GM13976 (cell line): ENCODE results near the gene RETSAT.
"Not testable (repeated sequence)": the region's sequence is repeated elsewhere in the genome, so short reads cannot be mapped to it uniquely, and the experiment has no call there.

Source experiments
- DNase-seq: peaks from one replicate; pipeline ENCODE4 v3.0.0; 2012; ENCODE audit warnings: low spot score
- in situ Hi-C: fragments of 300-500 bp; cut with MboI; formaldehyde crosslinking; loops from one replicate; pipeline ENCODE4 v1.12.0; 2022; ENCODE audit warnings: low sequenced_read_pairs, mixed read lengths, inconsistent platforms; ENCODE audit not compliant: unreplicated experiment
- TF ChIP-seq, protein P1 (sequence below): IDR thresholded peaks from 2 replicates; pipeline ENCODE4 v1.5.1; 2012; ENCODE audit warnings: borderline replicate concordance, mild to moderate bottlenecking; ENCODE audit not compliant: insufficient read depth; ENCODE audit errors: extremely low read depth, missing control alignments, control extremely low read depth

RETSAT gene

GRCh38 chr2:85393836-85394235 lies 39.5 kb upstream of the RETSAT start:
- in situ Hi-C loops = no loop called here
- TF ChIP-seq, protein P1, sequence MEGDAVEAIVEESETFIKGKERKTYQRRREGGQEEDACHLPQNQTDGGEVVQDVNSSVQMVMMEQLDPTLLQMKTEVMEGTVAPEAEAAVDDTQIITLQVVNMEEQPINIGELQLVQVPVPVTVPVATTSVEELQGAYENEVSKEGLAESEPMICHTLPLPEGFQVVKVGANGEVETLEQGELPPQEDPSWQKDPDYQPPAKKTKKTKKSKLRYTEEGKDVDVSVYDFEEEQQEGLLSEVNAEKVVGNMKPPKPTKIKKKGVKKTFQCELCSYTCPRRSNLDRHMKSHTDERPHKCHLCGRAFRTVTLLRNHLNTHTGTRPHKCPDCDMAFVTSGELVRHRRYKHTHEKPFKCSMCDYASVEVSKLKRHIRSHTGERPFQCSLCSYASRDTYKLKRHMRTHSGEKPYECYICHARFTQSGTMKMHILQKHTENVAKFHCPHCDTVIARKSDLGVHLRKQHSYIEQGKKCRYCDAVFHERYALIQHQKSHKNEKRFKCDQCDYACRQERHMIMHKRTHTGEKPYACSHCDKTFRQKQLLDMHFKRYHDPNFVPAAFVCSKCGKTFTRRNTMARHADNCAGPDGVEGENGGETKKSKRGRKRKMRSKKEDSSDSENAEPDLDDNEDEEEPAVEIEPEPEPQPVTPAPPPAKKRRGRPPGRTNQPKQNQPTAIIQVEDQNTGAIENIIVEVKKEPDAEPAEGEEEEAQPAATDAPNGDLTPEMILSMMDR = no peak
- no peak for DNase-seq

- DNase-seq = peak; percentile 74
- in situ Hi-C loops = no loop called here
- TF ChIP-seq, protein P1 = peak; percentile 74
Observed at GRCh38 chr2:85390941-85391669, 36.8 kb upstream of the RETSAT start.

- in situ Hi-C loops = no loop called here
- DNase-seq = no peak
- TF ChIP-seq, protein P1 = no peak
Observed at GRCh38 chr2:85388878-85389538, 34.7 kb upstream of the RETSAT start.

DNA sequence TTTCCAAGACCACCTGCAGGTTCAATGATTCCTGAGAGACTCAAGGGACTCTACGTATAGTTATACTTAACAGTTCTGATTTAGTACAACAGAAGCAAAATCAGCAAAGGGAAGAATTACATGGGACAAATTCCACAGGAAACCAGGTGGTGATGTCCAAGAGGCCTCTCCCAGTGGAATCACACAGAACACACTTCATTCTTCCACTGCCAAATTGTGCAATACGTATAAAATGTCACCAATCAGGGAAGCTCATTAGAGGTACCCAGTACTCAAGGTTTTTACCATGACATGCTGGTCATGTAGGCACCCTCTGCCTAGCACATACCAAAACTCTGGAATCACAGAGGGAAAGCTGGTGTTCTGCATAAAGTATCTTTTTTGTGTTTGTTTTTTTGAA lies 33.4 kb upstream of the RETSAT start:
- no peak for DNase-seq

GRCh38 chr2:85385746-85386145 lies 31.4 kb upstream of the RETSAT start:
- in situ Hi-C loops = no loop called here
- TF ChIP-seq, protein P1 = no peak
- no peak for DNase-seq

More for the DNA sequence above, 33.4 kb upstream of the RETSAT start:
- in situ Hi-C loops = no loop called here
- TF ChIP-seq, protein P1 = no peak

- in situ Hi-C loops = no loop called here
- TF ChIP-seq, protein P1 = no peak
Observed at GRCh38 chr2:85383850-85384249, 29.5 kb upstream of the RETSAT start.

DNA sequence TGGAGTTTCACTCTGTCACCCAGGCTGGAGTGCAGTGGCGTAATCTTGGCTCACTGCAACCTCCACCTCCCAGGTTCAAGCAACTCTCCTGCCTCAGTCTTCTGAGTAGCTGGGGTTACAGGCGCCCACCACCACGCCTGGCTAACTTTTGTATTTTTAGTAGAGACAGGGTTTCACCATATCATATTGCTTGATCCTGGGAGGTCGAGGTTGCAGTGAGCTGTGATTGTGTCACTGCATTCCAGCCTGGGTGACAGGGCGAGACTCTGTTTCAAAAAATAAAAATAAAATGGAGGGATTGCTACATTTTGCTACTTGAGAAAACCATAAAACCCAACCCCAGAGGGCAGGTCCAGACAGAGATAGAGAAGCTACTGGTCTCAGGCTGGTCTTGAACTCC lies 28.8 kb upstream of the RETSAT start:
- in situ Hi-C loops, DNase-seq: not testable (repeated sequence)

More at GRCh38 chr2:85383850-85384249, 29.5 kb upstream of the RETSAT start:
- no peak for DNase-seq
